ENCODE results near the gene LRRN4. TPM values are rescaled to one million over a fixed set of nuclear protein-coding genes. Genes with fewer than 3 reads are reported as not detected.
A peak's percentile ranks its signal among the peaks of the same experiment; 100 is the strongest.

LRRN4 gene
- total RNA-seq, 4 donors from 2014 or later = not detected

DNA sequence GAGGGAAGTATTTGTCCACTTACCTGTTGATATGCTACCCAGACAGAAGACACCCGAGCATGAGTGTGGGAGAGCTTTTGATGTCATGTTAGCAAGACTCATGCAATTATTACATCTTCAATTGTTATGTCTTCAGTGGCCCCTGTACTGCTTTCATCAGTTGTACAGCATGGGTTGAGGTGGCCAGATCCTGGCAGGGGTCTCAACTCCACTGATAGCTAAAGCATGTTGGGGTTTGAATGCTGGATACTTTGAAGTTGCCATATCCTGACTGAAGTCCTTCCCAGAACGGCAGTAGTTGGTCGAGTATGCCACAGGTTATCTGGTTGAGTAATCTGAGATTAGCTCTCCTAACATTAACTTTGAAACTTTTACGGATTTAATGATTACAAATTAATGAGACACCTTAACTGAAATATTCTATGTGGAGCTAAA is 46.7 kb downstream of the LRRN4 start:
- peak overlapping the region; percentile 84 to 97 (median 90) for H3K27ac ChIP-seq
- intact Hi-C loops (cut with DNase I; ENCODE audit: low total_unique reads) = no loop called here
- peaks cover 20 to 31% of the 10 kb centered on the region in 2 donors for H3K4me1 ChIP-seq
- no peaks in the 10 kb centered on the region for H3K9me3 ChIP-seq
- in situ Hi-C loops (cut with MboI; ENCODE audit: low sequenced_read_pairs in 4 of 4) = no loop called here
- H3K4me3 ChIP-seq = peak overlapping the region; percentile 72 to 89 (median 75)
- no peak for DNase-seq
- peaks cover 0 to 24% of the 10 kb centered on the region in 2 donors for H3K36me3 ChIP-seq
- no peak for ATAC-seq
- TF ChIP-seq POLR2A (IDR thresholded peaks at IDR 0.05) = no peak
- TF ChIP-seq, protein P1, sequence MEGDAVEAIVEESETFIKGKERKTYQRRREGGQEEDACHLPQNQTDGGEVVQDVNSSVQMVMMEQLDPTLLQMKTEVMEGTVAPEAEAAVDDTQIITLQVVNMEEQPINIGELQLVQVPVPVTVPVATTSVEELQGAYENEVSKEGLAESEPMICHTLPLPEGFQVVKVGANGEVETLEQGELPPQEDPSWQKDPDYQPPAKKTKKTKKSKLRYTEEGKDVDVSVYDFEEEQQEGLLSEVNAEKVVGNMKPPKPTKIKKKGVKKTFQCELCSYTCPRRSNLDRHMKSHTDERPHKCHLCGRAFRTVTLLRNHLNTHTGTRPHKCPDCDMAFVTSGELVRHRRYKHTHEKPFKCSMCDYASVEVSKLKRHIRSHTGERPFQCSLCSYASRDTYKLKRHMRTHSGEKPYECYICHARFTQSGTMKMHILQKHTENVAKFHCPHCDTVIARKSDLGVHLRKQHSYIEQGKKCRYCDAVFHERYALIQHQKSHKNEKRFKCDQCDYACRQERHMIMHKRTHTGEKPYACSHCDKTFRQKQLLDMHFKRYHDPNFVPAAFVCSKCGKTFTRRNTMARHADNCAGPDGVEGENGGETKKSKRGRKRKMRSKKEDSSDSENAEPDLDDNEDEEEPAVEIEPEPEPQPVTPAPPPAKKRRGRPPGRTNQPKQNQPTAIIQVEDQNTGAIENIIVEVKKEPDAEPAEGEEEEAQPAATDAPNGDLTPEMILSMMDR (IDR thresholded peaks at IDR 0.05 in 4 of 5, conservative IDR thresholded peaks at IDR 0.05 in 1 of 5) = no peak
- no peaks in the 10 kb centered on the region for H3K27me3 ChIP-seq

DNA sequence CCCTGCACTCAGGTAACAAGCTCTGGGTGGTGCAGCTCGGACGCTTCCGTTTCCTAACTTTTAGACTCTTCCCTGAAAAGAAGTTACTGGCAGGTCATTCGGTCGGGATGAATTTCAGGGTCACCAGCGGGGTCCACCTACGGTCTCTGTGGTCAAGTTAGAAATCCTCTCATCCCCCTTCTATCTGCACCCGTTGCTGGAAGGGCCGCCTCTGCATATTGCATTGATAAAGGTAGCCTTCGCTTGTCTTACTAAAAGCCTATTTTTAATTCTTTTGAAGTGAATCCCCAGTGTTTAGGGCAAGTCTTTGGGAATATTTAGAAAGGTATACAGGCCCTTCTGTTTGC is 47.3 kb downstream of the LRRN4 start:
- no peaks in the 10 kb centered on the region for H3K9me3 ChIP-seq
- no peak for ATAC-seq
- no peak for TF ChIP-seq POLR2A (IDR thresholded peaks at IDR 0.05)
- TF ChIP-seq, protein P1 (IDR thresholded peaks at IDR 0.05 in 4 of 5, conservative IDR thresholded peaks at IDR 0.05 in 1 of 5) = no peak
- peaks cover 0 to 19% of the 10 kb centered on the region in 2 donors for H3K36me3 ChIP-seq
- intact Hi-C loops (cut with DNase I; ENCODE audit: low total_unique reads) = no loop called here
- H3K4me3 ChIP-seq = peak overlapping the region; percentile 72 to 89 (median 75)
- no peaks in the 10 kb centered on the region for H3K27me3 ChIP-seq
- no peak for DNase-seq
- in situ Hi-C loops (cut with MboI; ENCODE audit: low sequenced_read_pairs in 4 of 4) = no loop called here
- peak overlapping the region; percentile 84 to 97 (median 90) for H3K27ac ChIP-seq
- peaks cover 20 to 31% of the 10 kb centered on the region in 2 donors for H3K4me1 ChIP-seq

- TF ChIP-seq, protein P1 (IDR thresholded peaks at IDR 0.05 in 4 of 5, conservative IDR thresholded peaks at IDR 0.05 in 1 of 5) = no peak
- TF ChIP-seq POLR2A (IDR thresholded peaks at IDR 0.05) = no peak
- Histone ChIP-seq H3K27ac (no peak overlapping the region), H3K4me1 (peaks cover 4 to 7% of the 10 kb centered on the region in 2 donors), H3K4me3 (no peak overlapping the region), H3K9me3 (no peaks in the 10 kb centered on the region), H3K36me3 (peaks cover 0 to 2% of the 10 kb centered on the region in 2 donors), H3K27me3 (no peaks in the 10 kb centered on the region)
- ATAC-seq (no peak), DNase-seq (no peak)
- intact Hi-C loops (cut with DNase I; ENCODE audit: low total_unique reads) (loop anchor here (5.0 kb wide), 1 partner anchor 474 kb away; no protein-coding TSS in a partner anchor), in situ Hi-C loops (cut with MboI; ENCODE audit: low sequenced_read_pairs in 4 of 4) (no loop called here)
Measured at GRCh38 chr20:6000871-6001270, 53.0 kb downstream of the LRRN4 start.

- TF ChIP-seq POLR2A (IDR thresholded peaks at IDR 0.05) = no peak
- TF ChIP-seq, protein P1 (IDR thresholded peaks at IDR 0.05 in 4 of 5, conservative IDR thresholded peaks at IDR 0.05 in 1 of 5) = no peak
- intact Hi-C loops (cut with DNase I; ENCODE audit: low total_unique reads) = loop anchor here (5.0 kb wide), 1 partner anchor 472 kb away; no protein-coding TSS in a partner anchor
- Histone ChIP-seq H3K9me3 (no peaks in the 10 kb centered on the region), H3K4me1 (peaks cover 0 to 1% of the 10 kb centered on the region in 2 donors), H3K27ac (no peak overlapping the region), H3K4me3 (no peak overlapping the region), H3K27me3 (no peaks in the 10 kb centered on the region), H3K36me3 (peaks cover 0 to 10% of the 10 kb centered on the region in 2 donors)
- in situ Hi-C loops (cut with MboI; ENCODE audit: low sequenced_read_pairs in 4 of 4) = no loop called here
- DNase-seq = no peak
- ATAC-seq = no peak
Measured at GRCh38 chr20:5999783-6000182, 54.1 kb downstream of the LRRN4 start.

DNA sequence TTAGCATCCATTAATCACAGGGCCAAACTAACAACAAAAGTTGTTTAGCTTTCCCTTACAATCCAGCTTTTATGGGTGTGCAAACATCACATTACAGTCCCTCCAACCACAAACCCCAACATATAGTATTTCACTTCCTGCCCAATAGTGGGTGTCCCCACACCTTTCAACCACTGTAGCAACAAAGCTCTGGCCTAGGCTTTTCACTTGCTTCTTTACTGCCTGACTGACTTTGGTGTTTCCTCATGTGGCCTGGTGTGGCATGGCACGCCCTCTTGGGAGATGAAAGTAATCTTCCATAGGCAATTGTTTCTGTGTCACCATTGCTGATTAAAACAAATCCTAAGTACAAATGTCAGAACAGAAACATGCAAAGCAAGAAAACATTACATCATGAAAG is 57.1 kb downstream of the LRRN4 start:
- Histone ChIP-seq H3K4me1 (no peaks in the 10 kb centered on the region), H3K9me3 (no peaks in the 10 kb centered on the region), H3K36me3 (peaks cover 0 to 17% of the 10 kb centered on the region in 2 donors), H3K27me3 (no peaks in the 10 kb centered on the region), H3K4me3 (no peak overlapping the region), H3K27ac (no peak overlapping the region)
- DNase-seq (no peak), ATAC-seq (no peak)
- in situ Hi-C loops (cut with MboI; ENCODE audit: low sequenced_read_pairs in 4 of 4) (no loop called here), intact Hi-C loops (cut with DNase I; ENCODE audit: low total_unique reads) (no loop called here)
- TF ChIP-seq, protein P1 (IDR thresholded peaks at IDR 0.05 in 4 of 5, conservative IDR thresholded peaks at IDR 0.05 in 1 of 5) = no peak
- no peak for TF ChIP-seq POLR2A (IDR thresholded peaks at IDR 0.05)

All from gastrocnemius medialis (tissue), 4 donors.